GM21529 (cell line): ENCODE measurements around the gene GCNA.
"Not testable (repeated sequence)": the region's sequence is repeated elsewhere in the genome, so short reads cannot be mapped to it uniquely, and the experiment has no call there.

Experiments used
- ATAC-seq: cut with Tn5 transposase; IDR thresholded peaks from one replicate; pipeline ENCODE4 v1.9.1; 2021; ENCODE audit not compliant: unreplicated experiment

The GCNA gene

GRCh38 chrX:71636438-71637252, 58.4 kb downstream of the GCNA start:
- ATAC-seq: no peak

- ATAC-seq: no peak
Measured at GRCh38 chrX:71637253-71637618, 59.0 kb downstream of the GCNA start.

GRCh38 chrX:71637848-71638247, 59.6 kb downstream of the GCNA start:
- peak; percentile 50 for ATAC-seq

- ATAC-seq: no peak
Measured at GRCh38 chrX:71638409-71638808, 60.2 kb downstream of the GCNA start.

GRCh38 chrX:71640002-71640401, 61.8 kb downstream of the GCNA start:
- no peak for ATAC-seq

GRCh38 chrX:71644406-71644805, 66.2 kb downstream of the GCNA start:
- ATAC-seq: not testable (repeated sequence)

GRCh38 chrX:71650333-71650969, 72.2 kb downstream of the GCNA start:
- ATAC-seq: peak; percentile 89

GRCh38 chrX:71652405-71652804, 74.2 kb downstream of the GCNA start:
- ATAC-seq: no peak

- ATAC-seq: no peak
Measured at GRCh38 chrX:71653344-71653743, 75.1 kb downstream of the GCNA start.

GRCh38 chrX:71657267-71657666, 79.0 kb downstream of the GCNA start:
- no peak for ATAC-seq

GRCh38 chrX:71659342-71659741, 81.1 kb downstream of the GCNA start:
- no peak for ATAC-seq

- ATAC-seq: no peak
Measured at GRCh38 chrX:71659959-71660358, 81.7 kb downstream of the GCNA start.

- ATAC-seq: no peak
Measured at GRCh38 chrX:71660562-71661416, 82.6 kb downstream of the GCNA start.

GRCh38 chrX:71661919-71662318, 83.7 kb downstream of the GCNA start:
- no peak for ATAC-seq

GRCh38 chrX:71662654-71663053, 84.4 kb downstream of the GCNA start:
- not testable (repeated sequence) for ATAC-seq
